ENCODE data around the gene CA7.
"Not testable (repeated sequence)": the region's sequence is repeated elsewhere in the genome, so short reads cannot be mapped to it uniquely, and the experiment has no call there.

The CA7 gene

DNA sequence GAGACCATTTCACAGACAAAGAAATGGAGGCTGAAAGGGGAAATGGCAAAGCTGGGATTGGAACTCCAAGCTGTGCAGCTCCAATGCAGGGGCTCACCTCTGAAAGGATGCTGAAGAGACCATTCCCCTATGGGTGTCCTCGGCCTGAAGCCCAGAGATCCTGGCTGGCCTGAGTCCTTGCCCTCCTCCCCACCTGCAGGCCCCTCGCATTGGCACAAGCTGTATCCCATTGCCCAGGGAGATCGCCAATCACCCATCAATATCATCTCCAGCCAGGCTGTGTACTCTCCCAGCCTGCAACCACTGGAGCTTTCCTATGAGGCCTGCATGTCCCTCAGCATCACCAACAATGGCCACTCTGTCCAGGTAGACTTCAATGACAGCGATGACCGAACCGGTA lies 2.6 kb downstream of the CA7 start:
- DNase-seq, result no peak

DNA sequence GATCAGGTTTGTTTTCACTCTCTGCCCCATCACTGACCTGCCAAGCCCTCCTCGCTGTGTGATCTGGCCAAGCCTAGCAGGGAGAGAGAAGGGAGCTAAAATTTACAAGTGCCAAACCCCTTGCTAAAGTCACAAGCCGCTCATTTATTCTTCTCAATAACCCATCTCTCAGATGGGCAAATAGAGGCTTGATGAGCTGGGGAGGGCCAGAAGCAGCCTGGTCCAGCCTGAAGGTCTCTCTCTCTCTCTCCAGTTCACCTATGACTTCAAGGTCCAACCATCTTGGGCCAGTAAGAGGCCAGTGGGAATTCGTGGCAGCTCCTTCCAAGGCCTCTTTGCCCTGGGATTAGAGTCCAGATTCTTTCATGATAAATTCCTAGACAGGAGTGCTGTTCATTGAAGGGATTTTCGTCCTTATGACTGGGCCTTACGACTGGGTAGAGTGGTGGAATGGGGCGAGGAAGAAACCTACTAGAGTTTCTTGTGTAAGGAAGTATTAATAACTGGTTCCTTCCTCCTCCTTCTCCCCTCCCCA lies 3.4 kb downstream of the CA7 start:
- DNase-seq, result no peak

DNA sequence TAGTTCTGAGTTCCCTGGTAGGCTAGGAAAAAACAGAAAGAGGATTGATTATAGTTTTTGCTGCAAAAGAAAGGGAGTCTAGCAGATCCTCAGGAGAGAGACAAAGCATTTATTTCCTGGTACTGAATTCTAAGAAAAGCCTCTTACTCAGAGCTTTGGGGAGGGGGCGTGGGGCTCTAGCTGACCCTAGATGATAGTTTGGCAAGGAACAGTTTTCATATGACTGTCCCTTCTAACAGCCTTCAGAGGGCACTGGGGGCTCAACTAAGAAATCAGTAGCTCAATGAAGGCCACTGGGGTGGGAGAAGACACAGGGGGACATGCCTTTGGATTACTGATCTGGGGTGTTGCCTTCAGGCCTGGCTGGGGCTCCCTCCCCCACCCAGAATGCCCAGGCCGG lies 4.0 kb downstream of the CA7 start:
- DNase-seq, result no peak

DNA sequence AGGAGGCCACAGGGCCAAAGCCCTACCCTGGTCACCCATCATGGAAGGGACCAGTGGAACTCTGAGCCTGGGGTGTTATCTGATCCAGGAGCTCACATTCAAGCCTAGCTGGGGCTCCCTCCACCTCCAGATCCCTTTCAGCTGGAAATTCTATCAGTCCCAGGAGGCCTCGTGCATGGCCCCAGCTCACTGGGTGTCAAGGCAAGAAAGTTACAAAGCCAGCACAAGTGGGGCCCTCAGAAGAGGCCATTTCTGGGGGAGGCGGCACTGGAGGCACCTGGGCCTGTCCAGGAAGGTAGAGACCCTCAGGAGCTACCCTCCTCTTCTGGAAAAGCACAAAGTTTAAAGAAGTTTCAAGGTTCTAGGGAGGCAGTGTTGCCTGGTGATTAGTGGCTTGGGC lies 4.8 kb downstream of the CA7 start:
- no peak for DNase-seq

DNA sequence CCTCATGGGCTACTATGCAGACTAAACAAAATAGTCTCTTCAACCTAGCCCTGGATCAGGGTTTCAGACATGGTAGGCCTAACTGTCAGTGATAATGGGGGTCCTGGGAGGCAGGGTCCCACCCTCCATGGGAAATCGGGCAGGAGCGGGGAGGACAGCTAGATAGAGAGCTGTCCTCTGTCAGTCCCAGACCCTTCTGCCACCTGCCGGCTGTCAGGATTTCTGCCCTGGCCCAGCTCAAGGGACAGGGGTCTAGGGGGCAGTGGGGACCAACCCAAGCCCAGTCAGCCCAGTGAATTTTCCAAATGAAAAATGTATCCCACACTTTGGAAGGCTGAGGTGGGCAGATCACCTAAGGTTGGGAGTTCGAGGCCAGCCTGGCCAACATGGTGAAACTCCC lies 5.3 kb downstream of the CA7 start:
- DNase-seq, result no peak

DNA sequence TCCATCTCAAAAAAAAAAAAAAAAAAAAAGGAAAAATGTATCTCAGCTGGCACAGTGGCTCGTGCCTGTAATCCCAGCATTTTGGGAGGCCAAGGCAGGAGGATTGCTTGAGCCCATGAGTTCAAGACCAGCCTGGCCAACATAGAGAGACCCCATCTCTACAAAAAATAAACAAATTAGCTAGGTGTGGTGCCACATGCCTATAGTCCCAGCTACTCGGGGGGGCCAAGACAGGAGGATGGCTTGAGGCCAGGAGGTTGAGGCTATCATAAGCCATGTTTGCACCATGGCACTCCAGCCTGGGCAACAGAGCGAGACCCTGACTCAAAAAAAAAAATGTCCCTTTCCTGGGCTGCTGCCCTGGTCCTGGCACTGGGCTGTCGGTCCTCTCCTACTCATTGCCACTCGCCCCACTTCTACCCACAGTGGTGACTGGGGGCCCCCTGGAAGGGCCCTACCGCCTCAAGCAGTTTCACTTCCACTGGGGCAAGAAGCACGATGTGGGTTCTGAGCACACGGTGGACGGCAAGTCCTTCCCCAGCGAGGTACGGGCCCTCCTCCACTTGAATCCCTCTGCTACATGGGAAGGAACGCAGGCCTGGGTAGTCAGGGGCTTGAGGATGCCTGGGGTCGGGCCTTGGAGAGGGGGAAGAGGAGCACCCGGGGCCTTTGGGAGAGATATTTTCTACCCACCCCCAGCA lies 6.1 kb downstream of the CA7 start:
- no peak for DNase-seq

DNA sequence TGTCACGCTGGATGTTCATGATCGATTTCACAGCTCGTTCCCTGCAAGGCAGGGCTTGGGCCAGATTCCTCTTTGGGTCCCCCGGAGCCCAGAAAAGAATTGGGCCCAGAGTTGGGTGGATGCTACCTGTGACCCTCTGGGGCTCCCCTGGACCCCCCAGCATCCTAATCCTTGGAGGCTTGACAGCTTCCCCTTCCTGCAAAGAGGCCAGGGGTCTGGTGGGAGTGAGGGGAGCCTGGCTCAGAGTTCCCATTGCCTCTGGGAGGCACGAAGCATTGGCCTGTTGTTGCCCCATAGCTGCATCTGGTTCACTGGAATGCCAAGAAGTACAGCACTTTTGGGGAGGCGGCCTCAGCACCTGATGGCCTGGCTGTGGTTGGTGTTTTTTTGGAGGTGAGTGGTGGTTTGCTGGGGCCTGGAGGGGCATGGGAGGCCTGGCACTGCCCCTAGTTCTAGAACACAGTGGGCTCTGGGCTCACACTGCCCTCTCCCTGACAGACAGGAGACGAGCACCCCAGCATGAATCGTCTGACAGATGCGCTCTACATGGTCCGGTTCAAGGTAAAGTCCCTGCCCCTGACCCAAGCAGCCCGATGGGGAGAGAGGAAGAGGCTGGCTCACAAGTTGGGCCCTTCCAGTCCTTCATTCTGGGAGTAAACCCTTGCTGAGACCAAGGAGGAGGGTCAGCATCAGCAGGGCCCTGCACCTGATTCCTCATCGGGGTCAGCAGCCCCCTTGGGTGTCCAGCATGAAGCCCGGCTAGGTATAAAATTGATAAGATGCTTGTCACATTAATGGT lies 7.2 kb downstream of the CA7 start:
- no peak for DNase-seq

DNA sequence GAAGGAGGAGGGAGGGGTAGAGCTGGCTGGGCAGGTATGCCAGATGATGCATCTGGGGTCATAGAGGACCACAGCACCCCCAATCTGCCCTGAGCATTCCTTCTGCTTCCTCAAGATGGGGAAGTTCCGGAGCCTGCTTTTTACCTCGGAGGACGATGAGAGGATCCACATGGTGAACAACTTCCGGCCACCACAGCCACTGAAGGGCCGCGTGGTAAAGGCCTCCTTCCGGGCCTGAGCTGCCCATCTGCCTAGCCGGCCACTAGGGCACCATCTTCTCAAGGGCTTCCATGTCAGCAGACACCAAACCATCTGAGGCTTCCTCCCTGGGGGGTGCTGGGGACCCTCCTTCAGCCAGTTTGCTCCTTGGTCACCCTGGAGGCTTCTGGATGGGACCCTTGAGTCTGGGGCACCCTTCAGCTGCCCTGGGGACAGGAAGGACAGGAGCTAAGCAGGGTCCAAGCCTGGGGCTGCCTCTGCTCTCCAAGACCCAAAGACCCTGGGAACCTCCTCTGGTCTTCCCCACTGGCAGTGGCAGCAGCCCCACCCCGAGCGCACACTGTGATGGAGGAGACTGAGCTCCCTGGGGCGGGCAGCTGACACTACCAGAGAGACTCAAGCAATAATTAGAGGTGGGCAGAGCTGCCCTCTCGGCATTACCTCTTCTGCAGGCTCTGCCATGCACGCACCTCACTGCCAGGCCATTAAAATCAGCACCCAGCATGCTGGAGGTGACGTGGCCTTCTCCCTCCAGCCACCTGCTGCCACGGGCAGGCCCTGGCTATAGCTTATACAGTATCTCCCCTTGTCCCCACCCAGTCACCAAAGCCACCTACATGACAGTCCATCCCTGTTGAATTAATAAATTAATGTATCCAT lies 9.3 kb downstream of the CA7 start:
- DNase-seq, result no peak

DNA sequence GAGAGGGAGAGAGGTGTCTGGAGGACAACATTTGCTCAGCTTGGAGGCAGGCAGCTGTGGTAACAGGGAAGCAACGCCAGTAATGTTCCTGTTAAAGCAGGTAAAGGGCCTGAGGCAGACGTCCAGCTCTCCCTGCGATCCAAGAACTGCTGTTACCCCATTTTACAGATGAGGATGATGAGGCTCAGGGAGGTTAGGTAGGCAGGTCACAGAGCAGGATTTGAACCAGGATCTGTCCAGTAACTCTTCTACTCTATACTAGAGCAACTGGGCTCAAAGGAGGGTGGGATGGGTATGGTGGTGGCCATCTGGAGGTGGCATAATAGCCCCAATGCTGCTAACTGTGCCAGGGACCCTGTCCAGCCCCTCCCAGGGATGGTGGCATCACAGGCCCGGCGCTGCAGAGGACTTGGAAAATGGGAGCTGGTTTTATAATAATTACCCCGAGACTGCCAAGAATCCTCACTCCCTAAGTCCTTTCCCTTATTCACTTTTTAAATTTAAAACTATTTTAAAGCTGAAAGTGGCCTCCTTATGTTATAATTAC lies 12.0 kb downstream of the CA7 start:
- DNase-seq, result no peak

DNA sequence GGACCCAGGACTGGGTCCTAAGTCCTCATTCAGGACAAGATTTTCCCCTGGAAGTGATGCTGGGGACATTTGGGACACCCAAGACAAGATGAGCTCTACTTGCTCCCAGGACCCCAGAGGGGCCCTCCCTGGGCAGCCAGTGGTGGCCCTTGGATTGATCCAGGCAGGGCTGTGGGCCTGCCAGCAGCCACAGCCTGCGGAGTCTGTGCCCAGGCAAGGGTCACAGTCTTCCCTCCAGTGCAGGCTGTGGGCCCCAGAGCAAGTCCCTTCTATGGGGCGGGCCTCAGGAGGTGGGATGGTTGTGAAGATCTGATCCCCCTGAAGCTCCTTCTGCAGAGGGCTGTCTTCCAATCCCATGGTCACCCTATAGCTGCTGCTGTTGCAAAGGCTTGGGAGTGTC lies 12.6 kb downstream of the CA7 start:
- DNase-seq, result no peak

DNA sequence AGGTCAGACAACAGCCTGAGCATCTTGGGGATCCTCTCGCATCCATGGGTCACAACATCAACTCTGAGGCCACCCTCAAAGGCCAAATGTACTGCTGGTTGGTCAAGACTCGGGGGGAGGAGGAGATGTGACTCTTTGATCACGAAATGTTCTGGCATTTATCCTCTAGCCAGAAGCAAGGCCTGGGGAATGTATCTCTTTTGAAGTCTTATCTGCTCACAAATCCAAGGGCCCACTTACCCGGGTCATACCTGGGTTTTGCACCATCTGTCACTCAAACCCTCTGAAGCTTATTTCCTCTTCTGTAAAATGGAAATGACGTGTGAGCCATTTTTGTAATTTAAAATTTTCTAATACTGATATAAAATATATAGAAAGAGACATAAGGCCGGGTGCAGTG lies 13.2 kb downstream of the CA7 start:
- DNase-seq, result no peak

DNA sequence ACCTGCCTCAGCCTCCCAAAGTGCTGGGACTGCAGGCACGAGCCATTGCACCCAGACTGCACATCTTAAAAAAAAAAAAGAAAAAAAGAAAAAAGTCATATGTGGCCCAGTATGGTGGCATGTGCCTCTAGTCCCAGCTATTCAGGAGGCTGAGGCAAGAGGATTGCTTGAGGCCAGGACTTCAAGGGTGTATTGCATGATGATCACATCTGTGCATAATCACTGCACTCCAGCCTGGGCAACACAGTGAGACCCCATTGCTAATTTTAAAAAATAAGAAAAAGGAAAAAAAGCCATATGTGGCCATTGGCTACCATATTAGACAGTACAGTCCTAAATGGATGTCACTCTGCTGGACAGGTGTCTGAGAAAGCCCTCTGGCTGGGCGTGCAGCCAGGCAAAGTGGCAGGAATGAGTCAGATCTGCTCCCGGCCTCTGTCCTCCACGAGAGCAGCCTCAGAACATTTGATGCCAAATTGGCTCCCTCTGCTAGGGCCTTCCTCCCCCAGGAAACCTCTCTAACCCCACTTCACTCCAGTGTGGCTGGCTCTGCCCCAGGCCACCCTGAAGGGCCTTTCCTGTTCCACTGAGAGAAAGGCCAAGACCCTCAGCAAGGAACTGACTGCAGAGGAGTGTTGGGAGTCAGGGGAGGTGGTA lies 14.7 kb downstream of the CA7 start:
- no peak for DNase-seq

DNA sequence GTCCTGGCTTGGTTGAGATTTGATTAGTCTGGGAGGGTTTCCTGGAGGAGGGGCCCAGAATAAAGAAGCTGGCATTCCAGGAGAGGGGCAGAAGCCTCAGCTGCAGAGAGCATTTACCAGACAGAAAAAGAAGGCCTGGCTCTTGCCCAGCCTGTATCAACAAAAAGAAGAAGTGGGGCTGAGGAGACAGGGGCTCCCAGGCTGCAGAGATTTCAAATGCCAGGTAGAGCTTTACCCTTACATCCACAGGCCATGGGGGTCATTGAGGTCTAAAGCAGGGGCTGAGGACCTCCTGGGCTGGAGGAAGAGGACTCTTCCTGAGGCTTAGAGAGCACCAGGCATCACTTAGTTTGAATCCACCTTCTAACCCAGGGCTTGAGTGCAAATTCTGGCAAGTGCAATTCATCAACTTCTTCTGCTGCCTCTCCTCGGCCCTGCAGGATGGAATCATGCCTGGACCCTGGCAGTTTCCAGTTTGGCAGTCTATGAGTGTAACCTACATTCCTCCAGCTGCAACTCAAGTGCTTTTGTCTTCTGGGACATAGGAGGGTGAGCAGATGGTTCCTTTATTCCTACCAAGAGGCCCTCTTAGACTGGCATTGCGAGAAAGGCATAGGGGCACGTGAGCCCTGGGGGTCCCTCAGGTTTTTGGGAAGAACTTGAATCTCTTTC lies 15.3 kb downstream of the CA7 start:
- DNase-seq, result no peak

DNA sequence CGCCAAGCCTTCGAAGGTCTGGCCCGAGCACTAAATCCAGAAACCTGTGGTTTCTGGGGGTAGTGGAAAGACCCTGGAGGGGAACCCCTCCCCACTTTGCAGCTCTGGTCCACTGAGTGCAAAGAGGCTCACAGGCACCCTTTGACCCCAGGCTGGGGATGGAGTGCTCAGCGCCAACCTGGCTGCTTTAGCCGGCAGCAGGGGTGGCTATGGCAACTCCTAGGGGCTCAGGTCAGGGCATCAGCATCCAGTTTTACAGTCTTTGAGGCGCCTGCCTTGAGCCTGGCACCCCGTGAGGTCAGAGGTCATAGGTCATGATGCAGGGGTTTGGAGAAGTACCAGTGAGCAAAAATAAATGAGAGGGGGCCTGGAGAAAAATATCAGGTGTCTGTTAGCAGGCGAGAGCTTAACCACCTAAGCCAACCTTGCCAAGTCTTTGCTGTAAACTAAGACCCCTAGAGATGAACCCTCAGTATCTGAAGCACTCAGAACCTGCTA lies 17.9 kb downstream of the CA7 start:
- DNase-seq, result no peak

DNA sequence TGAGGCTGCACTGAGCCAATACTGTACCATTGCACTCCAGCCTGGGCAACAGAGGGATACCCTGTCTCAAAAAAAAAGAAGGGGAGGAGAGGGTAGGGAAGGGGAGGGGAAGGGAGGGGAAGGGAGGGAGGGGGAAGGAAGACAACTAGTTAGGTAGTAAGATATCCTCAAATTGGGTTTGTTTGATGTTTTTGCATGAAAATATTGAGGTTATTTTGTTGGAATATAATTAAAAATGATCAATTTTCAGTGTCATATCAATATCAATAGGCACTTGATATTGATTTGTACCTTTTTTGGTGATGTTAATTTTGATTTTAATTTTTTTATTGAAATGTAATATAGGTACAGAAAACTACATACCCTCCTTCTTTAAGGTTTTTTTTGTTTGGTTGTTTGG lies 19.5 kb downstream of the CA7 start:
- no peak for DNase-seq

DNA sequence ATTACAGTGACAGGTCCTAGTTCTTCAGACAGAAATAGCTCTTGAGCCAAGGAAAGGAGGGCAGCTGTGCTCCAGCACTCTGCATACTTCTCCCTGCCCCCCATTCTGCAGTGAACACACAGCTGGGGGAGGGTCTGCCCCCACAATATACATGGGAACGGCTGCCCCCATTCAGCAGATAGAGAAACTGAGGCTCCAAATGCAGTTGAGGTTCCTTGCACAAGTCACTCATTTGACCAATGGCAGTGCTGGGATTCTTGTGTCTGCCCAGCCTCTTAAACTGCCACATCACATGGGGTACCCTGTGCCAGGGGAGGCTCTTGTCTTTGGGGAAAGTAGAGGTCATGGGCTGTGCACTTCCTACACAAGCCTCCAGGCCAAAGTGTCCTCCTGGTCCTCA lies 25.2 kb downstream of the CA7 start:
- DNase-seq, result no peak

DNA sequence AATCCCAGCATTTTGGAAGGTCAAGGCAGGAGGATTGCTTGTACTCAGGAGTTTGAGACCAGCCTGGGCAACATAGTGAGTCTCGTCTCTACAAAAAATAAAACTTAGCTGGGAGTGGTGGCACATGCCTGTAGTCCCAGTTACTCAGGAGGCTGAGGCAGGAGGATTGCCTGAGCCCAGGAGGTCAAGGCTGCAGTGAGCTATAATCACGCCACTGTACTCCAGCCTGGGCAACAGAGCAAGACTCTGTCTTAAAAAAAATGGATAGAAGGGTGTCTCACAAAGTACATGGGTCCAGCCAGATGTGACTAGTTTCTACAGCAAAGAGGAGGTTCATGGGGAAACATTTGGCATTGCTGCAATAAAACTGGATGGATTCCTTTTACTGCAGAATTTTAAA lies 27.1 kb downstream of the CA7 start:
- DNase-seq, result not testable (repeated sequence)

DNA sequence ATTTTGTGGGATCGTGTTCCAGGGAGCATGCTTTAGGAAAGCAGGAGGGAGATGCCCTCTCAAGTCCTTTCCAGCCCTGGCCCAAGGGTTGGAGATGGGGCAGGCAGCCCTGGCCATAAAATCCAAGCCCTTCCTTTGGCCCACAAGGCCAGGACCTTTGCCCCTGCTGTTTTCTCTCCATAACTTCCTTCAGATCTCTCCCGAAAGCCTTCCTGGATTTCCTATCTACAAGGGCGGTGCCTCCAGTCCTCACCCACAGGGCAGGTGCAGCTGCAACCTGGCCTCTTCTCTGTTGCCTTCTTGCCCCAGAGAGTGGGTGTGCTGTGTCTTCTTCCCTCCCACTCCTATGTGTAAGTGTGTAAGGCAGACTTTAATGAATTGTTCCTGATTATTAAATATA lies 27.6 kb downstream of the CA7 start:
- no peak for DNase-seq

DNA sequence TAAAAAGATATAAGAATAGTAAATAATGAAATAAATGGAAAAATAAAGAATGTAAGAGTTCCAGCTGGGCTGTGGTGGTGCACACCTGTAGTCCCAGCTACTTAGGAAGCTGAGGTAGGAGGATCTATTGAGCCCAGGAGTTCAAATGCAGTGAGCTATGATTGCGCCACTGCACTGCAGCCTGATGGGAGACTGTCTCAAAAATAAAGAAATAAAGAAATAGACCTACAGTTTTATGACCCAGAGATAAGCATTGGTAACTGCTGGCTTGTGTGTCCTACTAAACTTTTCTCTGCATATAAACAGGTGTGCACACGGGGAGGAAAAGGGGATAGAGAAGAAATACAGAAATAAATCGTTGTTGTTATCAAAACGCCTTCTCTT lies 28.3 kb downstream of the CA7 start:
- no peak for DNase-seq

DNA sequence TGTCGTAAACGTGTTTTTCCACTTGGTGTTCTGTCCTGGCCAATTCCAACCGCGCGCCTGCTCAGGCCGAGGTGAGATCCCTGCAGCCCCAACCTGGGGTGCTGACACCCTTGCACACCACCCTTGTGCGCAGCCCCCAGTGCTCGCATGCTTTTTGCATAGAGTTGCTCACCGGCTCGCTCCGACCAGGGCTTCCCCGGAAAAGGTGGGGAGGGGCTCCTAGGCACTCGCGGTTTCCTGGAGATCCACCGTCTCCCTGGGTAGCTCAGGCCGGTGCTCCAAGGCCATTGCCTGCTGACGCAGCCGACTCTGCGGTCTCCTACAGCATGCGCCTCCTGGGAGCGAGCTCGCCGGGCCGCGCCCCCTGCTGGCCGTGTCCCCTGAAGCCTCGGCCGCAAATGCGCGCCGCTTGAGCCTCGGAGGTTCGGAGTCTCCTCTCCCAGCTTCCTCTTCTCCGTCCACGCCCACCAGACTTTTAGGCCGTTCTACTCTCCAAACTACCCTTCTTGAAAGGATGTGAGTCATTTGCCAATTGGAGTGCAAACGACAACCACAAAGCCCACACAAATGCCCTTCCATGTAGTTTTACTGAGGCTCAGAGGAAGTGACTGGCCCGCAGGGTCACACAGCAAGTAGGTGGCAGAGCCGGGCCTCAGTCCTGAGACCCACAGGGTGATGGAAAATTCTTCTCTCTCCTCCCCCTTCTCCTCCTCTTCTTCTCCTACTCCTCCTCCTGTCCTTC lies 28.9 kb downstream of the CA7 start:
- peak; percentile 75 to 85 (median 77) for DNase-seq

DNA sequence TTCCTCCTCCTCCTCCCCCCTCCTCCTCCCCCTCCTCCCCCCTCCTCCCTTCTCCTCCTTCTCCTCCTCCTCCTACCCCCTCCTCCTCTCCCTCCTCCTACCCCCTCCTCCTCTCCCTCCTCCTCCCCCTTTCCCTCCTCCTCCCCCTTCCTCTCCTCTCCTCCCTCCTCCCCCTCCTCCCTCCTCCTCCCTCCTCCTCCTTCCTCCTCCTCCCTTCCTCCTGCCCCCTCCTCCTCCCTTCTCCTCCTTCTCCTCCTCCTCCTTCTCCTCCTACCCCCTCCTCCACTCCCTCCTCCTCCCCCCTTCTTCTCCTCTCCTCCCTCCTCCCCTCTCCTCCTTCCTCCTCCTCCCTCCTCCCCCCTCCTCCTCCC lies 29.5 kb downstream of the CA7 start:
- no peak for DNase-seq
